ENCODE results near the gene PSMC3IP.
A peak's percentile ranks its signal among the peaks of the same experiment; 100 is the strongest.

Gene PSMC3IP

GRCh38 chr17:42585353-42585752 is 7.8 kb upstream of the PSMC3IP start:
- DNase-seq: no peak

DNA sequence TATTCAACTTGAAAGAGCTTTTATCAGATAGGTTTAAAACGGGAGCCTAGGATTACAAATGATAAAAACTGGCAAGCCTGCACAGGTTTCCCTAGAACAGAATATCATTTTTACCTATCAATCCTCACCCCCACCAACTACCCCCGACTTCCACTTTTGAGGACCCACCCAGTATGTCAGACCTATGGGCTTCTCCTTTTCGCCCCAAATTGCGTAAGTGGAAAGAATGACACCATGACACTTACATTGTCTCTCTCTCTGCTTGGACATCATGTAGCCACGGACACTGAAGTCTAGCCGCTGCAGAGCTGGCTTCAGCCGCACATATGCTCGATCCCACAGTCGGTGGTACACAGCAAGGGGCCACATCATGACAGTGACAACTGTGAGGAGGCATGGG is 7.4 kb upstream of the PSMC3IP start:
- DNase-seq: no peak

DNA sequence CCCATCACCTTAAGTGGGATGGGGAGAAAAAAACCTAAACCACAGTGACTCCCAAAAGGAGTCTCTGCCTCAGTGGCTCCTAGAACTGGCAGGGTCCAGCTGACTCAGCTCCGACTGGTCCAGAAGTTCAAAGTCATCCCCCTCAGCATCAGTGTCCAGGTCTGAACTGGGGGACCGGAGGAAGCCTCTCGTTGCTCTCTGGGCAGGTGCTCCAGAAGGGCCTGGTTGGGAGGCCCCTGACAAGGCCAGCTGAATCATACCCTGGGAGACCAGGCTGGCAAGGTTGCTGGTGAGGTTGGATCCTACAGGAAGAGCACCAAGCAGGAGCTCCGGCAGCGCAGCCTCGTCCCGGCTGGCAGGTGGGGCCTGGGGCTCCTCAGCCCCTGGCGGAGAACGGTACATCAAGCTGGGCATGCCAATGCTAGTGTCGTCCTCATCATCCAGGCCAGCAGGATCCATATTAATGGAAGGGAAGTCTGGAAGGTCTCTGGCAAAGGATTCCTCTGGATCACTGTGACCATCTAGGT is 4.3 kb upstream of the PSMC3IP start:
- DNase-seq: no peak

GRCh38 chr17:42579794-42580551 is 2.4 kb upstream of the PSMC3IP start:
- no peak for DNase-seq

DNA sequence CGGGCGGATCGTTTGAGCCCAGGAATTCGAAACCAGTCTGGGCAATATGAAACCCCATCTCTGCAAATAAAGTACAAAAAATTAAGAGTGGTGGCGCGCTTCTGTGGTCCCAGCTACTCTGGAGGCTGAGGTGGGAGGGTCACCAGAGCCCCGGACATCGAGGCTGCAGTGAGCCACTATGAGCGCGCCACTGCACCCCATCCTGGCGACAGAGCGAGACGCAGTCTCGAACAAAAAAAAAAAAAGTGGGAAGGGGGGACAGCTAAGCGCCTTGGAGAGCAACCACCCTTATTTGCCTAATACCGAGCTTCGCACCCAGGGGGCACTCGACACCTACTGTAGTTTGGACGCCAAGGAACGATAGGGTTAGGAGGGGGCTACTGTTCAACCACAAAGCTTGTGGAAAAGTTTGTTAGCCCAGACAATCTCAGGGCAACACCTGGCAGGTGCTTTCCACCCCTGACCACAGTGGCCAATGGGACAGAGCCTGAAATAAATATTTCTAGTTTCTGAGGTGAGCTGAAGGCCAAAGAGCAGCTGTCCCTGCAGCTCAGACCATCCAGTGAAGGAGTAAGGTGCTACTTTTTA is 847 bp upstream of the PSMC3IP start:
- peak; percentile 67 for DNase-seq

GRCh38 chr17:42577140-42577531 is 393 bp downstream of the PSMC3IP start:
- DNase-seq: no peak

DNA sequence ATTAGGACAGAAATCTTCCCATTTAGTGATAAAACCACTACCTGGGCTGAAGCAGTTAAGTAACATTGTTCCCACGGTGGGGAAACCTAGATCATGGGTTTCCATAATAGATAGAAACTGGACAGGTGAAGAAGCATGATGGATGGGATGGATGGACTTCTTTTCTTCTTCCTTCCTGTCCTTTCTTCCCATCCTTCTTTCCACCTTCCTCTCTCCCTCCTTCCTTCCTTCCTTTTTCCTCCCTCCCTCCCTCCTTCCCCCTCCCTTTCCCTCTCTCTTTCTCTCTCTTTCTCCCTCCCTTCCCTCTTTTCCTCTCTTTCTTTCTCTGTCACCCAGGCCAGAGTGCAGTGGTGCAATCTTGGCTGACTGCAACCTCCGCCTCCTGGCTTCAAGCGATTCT is 3.1 kb downstream of the PSMC3IP start:
- DNase-seq: no peak

DNA sequence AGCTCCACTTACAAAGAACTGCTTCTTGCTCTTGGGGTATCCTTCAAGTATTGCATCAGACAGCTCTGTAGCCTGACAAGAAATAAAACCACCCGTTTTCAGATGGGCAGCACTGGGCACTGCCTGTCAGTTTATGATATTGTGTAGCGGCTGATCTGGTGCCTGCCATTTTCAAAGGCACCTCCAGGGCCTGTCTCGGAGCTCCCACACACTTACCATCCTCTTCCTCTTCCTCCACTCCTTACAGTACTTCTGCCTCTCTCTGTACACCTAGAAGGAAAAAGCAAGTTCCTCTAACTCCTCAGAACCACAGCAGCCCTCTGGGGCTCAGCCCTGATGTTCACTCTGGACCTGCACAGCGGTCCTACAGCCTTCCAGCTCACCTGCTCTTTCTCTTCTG is 4.4 kb downstream of the PSMC3IP start:
- no peak for DNase-seq

GRCh38 chr17:42571435-42572225 is 5.9 kb downstream of the PSMC3IP start:
- DNase-seq: no peak

GRCh38 chr17:42568341-42569111 is 9.0 kb downstream of the PSMC3IP start:
- no peak for DNase-seq

- DNase-seq: peak; percentile 90
These were observed 10.5 kb downstream of the PSMC3IP start, which contains the start of gene MLX for GRCh38 chr17:42566883-42567573. Gene MLX (plus strand): TSS chr17:42567100. CDS start chr17:42567125, 25 bp downstream.

GRCh38 chr17:42566215-42566882 is 11.2 kb downstream of the PSMC3IP start:
- DNase-seq: no peak

DNA sequence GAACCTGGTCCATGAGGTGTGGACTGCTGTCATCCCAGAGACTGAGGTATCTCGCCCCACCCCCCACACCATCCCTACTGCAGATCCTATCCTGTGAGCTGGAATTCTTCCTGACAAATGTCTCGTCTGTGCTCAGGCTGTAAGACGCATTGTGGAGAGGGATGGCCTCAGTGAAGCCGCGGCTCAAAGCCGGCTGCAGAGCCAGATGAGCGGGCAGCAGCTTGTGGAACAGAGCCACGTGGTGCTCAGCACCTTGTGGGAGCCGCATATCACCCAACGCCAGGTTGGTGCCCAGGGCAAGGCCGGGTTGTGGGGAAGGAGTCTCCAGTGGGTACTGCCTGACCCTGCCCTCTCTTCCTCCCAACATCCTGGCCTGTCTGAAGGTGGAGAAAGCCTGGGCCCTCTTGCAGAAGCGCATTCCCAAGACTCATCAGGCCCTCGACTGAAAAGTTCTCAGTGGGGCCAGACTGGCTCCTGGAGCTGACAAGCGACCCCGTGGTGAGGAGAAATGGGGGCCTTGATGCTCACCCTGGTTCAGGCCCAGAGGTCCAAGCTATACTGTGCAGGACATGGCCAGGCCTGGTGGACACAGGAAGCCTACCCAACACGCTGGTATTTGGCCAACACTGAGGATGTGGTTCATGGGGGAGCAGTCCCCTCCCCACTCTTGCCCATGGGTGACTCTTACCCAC is 11.9 kb downstream of the PSMC3IP start:
- DNase-seq: no peak

- DNase-seq: no peak
These were observed 12.6 kb downstream of the PSMC3IP start for GRCh38 chr17:42564815-42565522.

GRCh38 chr17:42563950-42564349 is 13.6 kb downstream of the PSMC3IP start:
- no peak for DNase-seq

GRCh38 chr17:42563543-42563942 is 14.0 kb downstream of the PSMC3IP start:
- no peak for DNase-seq

- no peak for DNase-seq
These were observed 14.4 kb downstream of the PSMC3IP start for GRCh38 chr17:42563143-42563509.

- DNase-seq: no peak
These were observed 15.0 kb downstream of the PSMC3IP start for GRCh38 chr17:42562388-42563142.

DNA sequence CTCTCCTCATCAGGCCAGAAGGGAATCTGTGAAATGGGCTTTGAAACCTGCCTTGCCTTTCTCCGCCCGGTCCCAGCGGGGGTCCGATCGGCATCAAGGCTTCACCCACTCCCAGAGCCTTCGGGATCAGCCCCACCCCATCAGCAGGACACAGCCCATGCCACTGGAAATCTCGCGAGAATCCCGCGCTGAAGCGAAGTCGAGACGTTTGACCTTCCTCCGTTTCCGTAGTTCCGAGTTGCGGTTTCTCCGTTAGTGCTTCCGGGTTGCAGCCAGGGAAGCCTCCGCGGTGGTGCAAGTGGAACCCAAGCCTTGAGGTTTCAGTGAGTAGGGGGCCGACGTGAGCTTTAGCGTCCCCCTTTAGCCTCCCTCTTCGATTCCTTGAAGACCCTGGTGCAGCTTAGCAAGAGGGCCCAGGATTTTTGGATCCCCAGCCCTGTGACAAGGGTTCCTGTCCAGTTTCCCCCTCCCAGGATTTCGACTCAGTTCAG is 15.6 kb downstream of the PSMC3IP start, which contains the start of gene COASY:
Gene COASY, plus strand, starts transcription at position 252 of the 491 bp plus-strand sequence. CDS start 475 bp downstream, outside the sequence.
- peak; percentile 98 for DNase-seq
